ENCODE results near the gene CPT2. TPM values are rescaled to one million over a fixed set of nuclear protein-coding genes. Genes with fewer than 3 reads are reported as not detected.

The CPT2 gene
- total RNA-seq, 1 donor from 2014 or later, result 14.1 TPM

DNA sequence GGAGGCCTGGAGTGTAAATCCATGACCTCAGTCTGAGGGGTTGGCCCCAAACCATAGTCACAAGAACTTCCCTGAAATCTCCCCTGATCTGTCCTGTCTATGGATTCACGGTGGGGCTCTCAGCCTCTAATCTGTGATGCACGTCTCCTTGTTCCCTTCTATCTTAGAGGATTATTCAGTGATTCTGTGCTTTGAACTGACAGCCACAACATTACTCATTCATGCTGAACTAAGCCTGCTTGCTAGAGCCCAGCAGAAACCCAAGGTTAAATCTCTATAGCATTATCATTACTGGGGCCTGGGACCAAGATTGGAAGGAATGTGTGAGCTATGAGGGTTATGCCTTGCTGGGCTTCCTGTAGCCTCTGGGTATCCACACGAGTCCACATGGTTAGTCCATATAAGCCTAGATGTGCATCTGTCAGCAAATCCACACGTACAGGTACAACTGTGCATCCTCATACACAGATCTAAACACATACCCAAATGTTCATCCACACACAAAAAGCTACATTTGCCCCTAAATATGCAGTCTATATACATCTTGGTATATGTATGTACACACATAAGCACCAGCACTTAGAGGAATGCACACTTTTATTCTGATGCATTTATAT is 64.1 kb downstream of the CPT2 start:
- TF ChIP-seq, protein P1, sequence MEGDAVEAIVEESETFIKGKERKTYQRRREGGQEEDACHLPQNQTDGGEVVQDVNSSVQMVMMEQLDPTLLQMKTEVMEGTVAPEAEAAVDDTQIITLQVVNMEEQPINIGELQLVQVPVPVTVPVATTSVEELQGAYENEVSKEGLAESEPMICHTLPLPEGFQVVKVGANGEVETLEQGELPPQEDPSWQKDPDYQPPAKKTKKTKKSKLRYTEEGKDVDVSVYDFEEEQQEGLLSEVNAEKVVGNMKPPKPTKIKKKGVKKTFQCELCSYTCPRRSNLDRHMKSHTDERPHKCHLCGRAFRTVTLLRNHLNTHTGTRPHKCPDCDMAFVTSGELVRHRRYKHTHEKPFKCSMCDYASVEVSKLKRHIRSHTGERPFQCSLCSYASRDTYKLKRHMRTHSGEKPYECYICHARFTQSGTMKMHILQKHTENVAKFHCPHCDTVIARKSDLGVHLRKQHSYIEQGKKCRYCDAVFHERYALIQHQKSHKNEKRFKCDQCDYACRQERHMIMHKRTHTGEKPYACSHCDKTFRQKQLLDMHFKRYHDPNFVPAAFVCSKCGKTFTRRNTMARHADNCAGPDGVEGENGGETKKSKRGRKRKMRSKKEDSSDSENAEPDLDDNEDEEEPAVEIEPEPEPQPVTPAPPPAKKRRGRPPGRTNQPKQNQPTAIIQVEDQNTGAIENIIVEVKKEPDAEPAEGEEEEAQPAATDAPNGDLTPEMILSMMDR (IDR thresholded peaks at IDR 0.05; ENCODE audit: insufficient read depth, low read length, poor library complexity, severe bottlenecking), result no peak
- H3K27me3 ChIP-seq (ENCODE audit: control insufficient read depth, insufficient read depth, low read length), result no peaks in the 10 kb centered on the region
- peaks cover 6% of the 10 kb centered on the region for H3K36me3 ChIP-seq (ENCODE audit: control insufficient read depth, insufficient read depth, low read length)

DNA sequence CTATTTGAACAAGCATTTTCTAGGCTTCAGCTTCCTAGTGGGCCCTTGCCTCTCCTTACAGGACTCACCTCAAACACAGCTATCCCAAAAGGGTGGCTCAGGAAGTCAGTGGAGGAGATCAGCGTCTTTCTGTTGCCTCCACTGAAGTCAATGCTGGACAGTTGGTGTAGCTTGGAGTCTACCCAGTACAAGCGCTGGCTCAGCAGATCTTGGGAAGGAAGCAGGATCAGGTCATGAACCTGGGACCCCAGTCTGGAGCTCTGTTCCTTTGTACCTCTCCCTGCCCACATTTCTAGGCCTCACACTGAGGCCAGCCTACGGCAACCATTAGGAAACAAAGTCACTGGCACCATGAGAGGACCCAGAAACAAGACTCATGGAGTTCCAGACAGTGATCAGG is 65.4 kb downstream of the CPT2 start:
- Histone ChIP-seq H3K4me3 (ENCODE audit: low read depth, low read length) (no peak overlapping the region), H3K27me3 (ENCODE audit: control insufficient read depth, insufficient read depth, low read length) (no peaks in the 10 kb centered on the region), H3K36me3 (ENCODE audit: control insufficient read depth, insufficient read depth, low read length) (peaks cover 6% of the 10 kb centered on the region)
- TF ChIP-seq, protein P1 (IDR thresholded peaks at IDR 0.05; ENCODE audit: insufficient read depth, low read length, poor library complexity, severe bottlenecking), result no peak
- DNase-seq (ENCODE audit: low read depth), result no peak

More for the DNA sequence above, 64.1 kb downstream of the CPT2 start:
- DNase-seq (ENCODE audit: low read depth), result no peak
- no peak overlapping the region for H3K4me3 ChIP-seq (ENCODE audit: low read depth, low read length)

Other genes with a start within 250 kb of the CPT2 start
- gene PODN, start 134.6 kb upstream of the CPT2 start, total RNA-seq, result not detected in 2 replicates
- not detected in 2 replicates for gene SLC1A7, start 54.2 kb upstream of the CPT2 start, total RNA-seq
- gene CZIB, start 23.8 kb downstream of the CPT2 start, total RNA-seq, result 54.8 and 55.9 TPM in 2 replicates
- 28.1 and 42.4 TPM in 2 replicates for gene MAGOH, start 41.7 kb downstream of the CPT2 start, total RNA-seq
- 7.5 and 9.5 TPM in 2 replicates for gene LRP8, start 131.2 kb downstream of the CPT2 start, total RNA-seq

All from kidney epithelial cell (primary cell).